Measurements from ENCODE around the gene C1orf87.

DNA sequence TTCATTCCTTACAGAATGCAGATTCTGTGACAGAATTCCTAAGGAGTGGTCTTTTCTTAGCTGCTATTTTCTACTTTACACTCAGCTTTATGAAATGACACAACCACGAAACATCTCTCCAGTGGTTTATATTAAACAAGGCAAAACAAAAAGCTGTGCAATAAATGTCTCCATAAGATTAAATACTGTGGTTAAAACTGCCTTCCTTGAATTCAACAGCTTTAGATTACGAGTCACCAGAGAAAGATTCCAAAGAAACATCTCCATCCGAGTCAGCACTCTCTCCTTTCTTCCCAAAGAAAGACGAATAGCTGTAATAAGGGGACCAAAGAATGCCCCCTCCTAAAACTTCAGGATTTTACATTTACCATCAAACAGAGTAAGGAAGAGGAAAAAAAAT, 4.6 kb upstream of the C1orf87 start:
- TF ChIP-seq ZNF274 (IDR thresholded peaks at IDR 0.05; ENCODE audit: low read depth, low read length) (no peak), YY1 (IDR thresholded peaks at IDR 0.05; ENCODE audit: insufficient read depth, insufficient read length) (no peak), SUZ12 (IDR thresholded peaks at IDR 0.05; ENCODE audit: extremely low read depth, insufficient read depth, insufficient read length) (no peak)
